NOMO-1 treated with DMSO at 0.1 percent for 48 hours (cell line): ENCODE measurements around the gene PPP2R5C.
"Not testable (repeated sequence)": the region's sequence is repeated elsewhere in the genome, so short reads cannot be mapped to it uniquely, and the experiment has no call there.

ENCODE experiments used
- DNase-seq: peaks from one replicate; lab custom pipeline; 2025; ENCODE audit not compliant: unreplicated experiment; lab: John Stamatoyannopoulos, UW

The PPP2R5C gene

GRCh38 chr14:101761032-101761880 is at the start of gene PPP2R5C:
Gene PPP2R5C, plus strand, starts transcription at chr14:101761709. Its CDS starts 185 bp downstream, at chr14:101761894.
- peak; percentile 71 for DNase-seq

GRCh38 chr14:101711857-101712233 is 49.7 kb upstream of the PPP2R5C start:
- not testable (repeated sequence) for DNase-seq

- DNase-seq, result not testable (repeated sequence)
Measured at GRCh38 chr14:101712341-101712740, 49.2 kb upstream of the PPP2R5C start.

- DNase-seq, result not testable (repeated sequence)
Measured at GRCh38 chr14:101713091-101713490, 48.4 kb upstream of the PPP2R5C start.

- DNase-seq, result no peak
Measured at GRCh38 chr14:101713621-101714349, 47.7 kb upstream of the PPP2R5C start.

- no peak for DNase-seq
Measured at GRCh38 chr14:101714394-101714793, 47.1 kb upstream of the PPP2R5C start.

- no peak for DNase-seq
Measured at GRCh38 chr14:101715210-101716076, 46.1 kb upstream of the PPP2R5C start.

- peak; percentile 17 for DNase-seq
Measured at GRCh38 chr14:101716077-101716950, 45.2 kb upstream of the PPP2R5C start.

GRCh38 chr14:101716956-101717662 is 44.4 kb upstream of the PPP2R5C start:
- DNase-seq, result no peak

- DNase-seq, result no peak
Measured at GRCh38 chr14:101717663-101718490, 43.6 kb upstream of the PPP2R5C start.

GRCh38 chr14:101719045-101719645 is 42.4 kb upstream of the PPP2R5C start:
- no peak for DNase-seq

- DNase-seq, result no peak
Measured at GRCh38 chr14:101719708-101720107, 41.8 kb upstream of the PPP2R5C start.

- no peak for DNase-seq
Measured at GRCh38 chr14:101721111-101721510, 40.4 kb upstream of the PPP2R5C start.

- DNase-seq, result peak; percentile 81
Measured at GRCh38 chr14:101721951-101722661, 39.4 kb upstream of the PPP2R5C start.

GRCh38 chr14:101723061-101723595 is 38.4 kb upstream of the PPP2R5C start:
- DNase-seq, result no peak

GRCh38 chr14:101725652-101726051 is 35.9 kb upstream of the PPP2R5C start:
- peak; percentile 54 for DNase-seq

GRCh38 chr14:101726295-101726953 is 35.1 kb upstream of the PPP2R5C start:
- DNase-seq, result no peak
